Activated B cell treated with CpG ODN at 0.5 μM for 24 hours (primary cell): ENCODE results near the gene UBE2H. TPM values are rescaled to one million over a fixed set of nuclear protein-coding genes. Genes with fewer than 3 reads are reported as not detected.

Source experiments
- ATAC-seq: fragments of 200-7000 bp; cut with Tn5 transposase; one replicate; pipeline ENCODE4 v1.10.0; 2021; ENCODE audit warnings: low read depth, mild to moderate bottlenecking, moderate library complexity
- CTCF ChIA-PET: fragments of 350-600 bp; sonication (Branson Sonifier 250); formaldehyde crosslinking; loops from one replicate; lab custom pipeline; 2021; ENCODE audit warnings: antibody characterized with exemption; lab: Charles Lee
- POLR2A ChIA-PET: fragments of 350-600 bp; sonication (Branson Sonifier 250); formaldehyde crosslinking; loops from one replicate; lab custom pipeline; 2021; ENCODE audit warnings: antibody characterized with exemption; lab: Charles Lee
- DNase-seq: peaks from one replicate; pipeline ENCODE4 v3.0.0; 2022
- H3K27ac Mint-ChIP-seq: one replicate; pipeline ENCODE4 v1.8.0; 2020; ENCODE audit warnings: mixed read lengths
- H3K27me3 Mint-ChIP-seq: one replicate; pipeline ENCODE4 v1.8.0; 2021; ENCODE audit warnings: mixed read lengths
- H3K36me3 Mint-ChIP-seq: one replicate; pipeline ENCODE4 v1.8.0; 2021; ENCODE audit warnings: low read depth, mixed read lengths
- H3K4me1 Mint-ChIP-seq: one replicate; pipeline ENCODE4 v1.8.0; 2021; ENCODE audit warnings: mixed read lengths
- H3K4me3 Mint-ChIP-seq: one replicate; pipeline ENCODE4 v1.8.0; 2020; ENCODE audit warnings: mild to moderate bottlenecking, mixed read lengths
- H3K9me3 Mint-ChIP-seq: one replicate; pipeline ENCODE4 v1.8.0; 2020; ENCODE audit warnings: mixed read lengths
- intact Hi-C: fragments of 100-400 bp; cut with micrococcal nuclease; formaldehyde crosslinking; loops from one replicate; pipeline ENCODE4 v1.15.1; 2024
- total RNA-seq: library from RNA; stranded (reverse); gene quantifications from 2 replicates; pipeline ENCODE4 v1.2.3, GENCODE V29; 2022
- TF ChIP-seq, protein P1 (sequence below): fragments of 200-600 bp; IDR thresholded peaks from one replicate; pipeline ENCODE4 v1.8.0; 2022; ENCODE audit warnings: antibody characterized with exemption, mild to moderate bottlenecking

The UBE2H gene
- total RNA-seq, 1 donor from 2014 or later, result 32.6 TPM

- Mint-ChIP-seq H3K4me1 (peaks cover 26% of the 10 kb centered on the region), H3K36me3 (peaks cover 22% of the 10 kb centered on the region), H3K4me3 (no peak overlapping the region), H3K27me3 (no peaks in the 10 kb centered on the region), H3K9me3 (no peaks in the 10 kb centered on the region), H3K27ac (no peak overlapping the region)
- intact Hi-C loops, result no loop called here
- ATAC-seq (no peak), DNase-seq (no peak)
- POLR2A ChIA-PET, result interaction anchor here (0.6 kb wide), 2 partner anchors 656 to 1036 kb away, joined by 4 to 6 read pairs; partner anchors contain the start of gene SMO
- CTCF ChIA-PET, result interaction anchor here (1.1 to 1.6 kb wide), 2 partner anchors 14 to 165 kb away, joined by 4 to 6 read pairs; no protein-coding TSS in a partner anchor
- TF ChIP-seq, protein P1, sequence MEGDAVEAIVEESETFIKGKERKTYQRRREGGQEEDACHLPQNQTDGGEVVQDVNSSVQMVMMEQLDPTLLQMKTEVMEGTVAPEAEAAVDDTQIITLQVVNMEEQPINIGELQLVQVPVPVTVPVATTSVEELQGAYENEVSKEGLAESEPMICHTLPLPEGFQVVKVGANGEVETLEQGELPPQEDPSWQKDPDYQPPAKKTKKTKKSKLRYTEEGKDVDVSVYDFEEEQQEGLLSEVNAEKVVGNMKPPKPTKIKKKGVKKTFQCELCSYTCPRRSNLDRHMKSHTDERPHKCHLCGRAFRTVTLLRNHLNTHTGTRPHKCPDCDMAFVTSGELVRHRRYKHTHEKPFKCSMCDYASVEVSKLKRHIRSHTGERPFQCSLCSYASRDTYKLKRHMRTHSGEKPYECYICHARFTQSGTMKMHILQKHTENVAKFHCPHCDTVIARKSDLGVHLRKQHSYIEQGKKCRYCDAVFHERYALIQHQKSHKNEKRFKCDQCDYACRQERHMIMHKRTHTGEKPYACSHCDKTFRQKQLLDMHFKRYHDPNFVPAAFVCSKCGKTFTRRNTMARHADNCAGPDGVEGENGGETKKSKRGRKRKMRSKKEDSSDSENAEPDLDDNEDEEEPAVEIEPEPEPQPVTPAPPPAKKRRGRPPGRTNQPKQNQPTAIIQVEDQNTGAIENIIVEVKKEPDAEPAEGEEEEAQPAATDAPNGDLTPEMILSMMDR, result no peak
These were observed 108.6 kb downstream of the UBE2H start for GRCh38 chr7:129843978-129844840.

- Mint-ChIP-seq H3K4me3 (no peak overlapping the region), H3K4me1 (peaks cover 26% of the 10 kb centered on the region), H3K36me3 (peaks cover 29% of the 10 kb centered on the region), H3K27ac (no peak overlapping the region), H3K9me3 (no peaks in the 10 kb centered on the region), H3K27me3 (no peaks in the 10 kb centered on the region)
- intact Hi-C loops, result no loop called here
- ChIA-PET CTCF (interaction anchor here (1.1 to 1.6 kb wide), 2 partner anchors 13 to 166 kb away, joined by 4 to 6 read pairs; no protein-coding TSS in a partner anchor), POLR2A (interaction anchor here (0.6 kb wide), 3 partner anchors 431 to 1036 kb away, joined by 4 to 6 read pairs (median 5); partner anchors contain the start of gene SMO)
- TF ChIP-seq, protein P1, result no peak
- DNase-seq (no peak), ATAC-seq (no peak)
These were observed 109.3 kb downstream of the UBE2H start for GRCh38 chr7:129843365-129843898.

DNA sequence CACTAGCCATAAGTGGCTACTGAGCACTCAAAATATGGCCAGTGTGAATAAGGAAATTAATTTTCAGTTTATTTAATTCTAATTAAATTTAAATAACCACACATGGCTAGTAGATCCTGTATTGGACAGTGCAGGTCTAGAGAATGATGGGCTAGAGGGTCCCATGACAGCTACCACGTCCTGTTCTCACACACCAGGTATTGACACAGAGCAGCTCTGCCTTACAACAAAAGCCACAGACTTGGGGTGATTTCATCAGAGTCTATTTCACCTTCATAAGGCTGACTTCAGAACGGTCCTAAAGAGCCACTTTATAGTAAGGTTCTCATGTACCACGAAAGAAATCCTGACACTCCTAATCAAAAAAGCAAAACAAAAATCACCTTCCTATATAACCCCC, 111.3 kb downstream of the UBE2H start:
- intact Hi-C loops, result no loop called here
- TF ChIP-seq, protein P1, result no peak
- POLR2A ChIA-PET, result no interaction called here
- no peaks in the 10 kb centered on the region for H3K9me3 Mint-ChIP-seq
- ATAC-seq, result no peak
- no peak overlapping the region for H3K4me3 Mint-ChIP-seq
- peaks cover 32% of the 10 kb centered on the region for H3K36me3 Mint-ChIP-seq
- no peak for DNase-seq
- CTCF ChIA-PET, result interaction anchor here (0.8 to 1.3 kb wide), 2 partner anchors 13 to 169 kb away, joined by 3 read pairs; no protein-coding TSS in a partner anchor
- H3K4me1 Mint-ChIP-seq, result peaks cover 18% of the 10 kb centered on the region
- no peaks in the 10 kb centered on the region for H3K27me3 Mint-ChIP-seq
- no peak overlapping the region for H3K27ac Mint-ChIP-seq

- H3K4me3 Mint-ChIP-seq, result no peak overlapping the region
- TF ChIP-seq, protein P1, result no peak
- peaks cover 33% of the 10 kb centered on the region for H3K36me3 Mint-ChIP-seq
- intact Hi-C loops, result no loop called here
- peaks cover 13% of the 10 kb centered on the region for H3K4me1 Mint-ChIP-seq
- ChIA-PET POLR2A (no interaction called here), CTCF (interaction anchor here (0.7 to 1.3 kb wide), 3 partner anchors 9 to 170 kb away, joined by 3 read pairs; no protein-coding TSS in a partner anchor)
- H3K27ac Mint-ChIP-seq, result no peak overlapping the region
- DNase-seq (no peak), ATAC-seq (no peak)
- H3K27me3 Mint-ChIP-seq, result no peaks in the 10 kb centered on the region
- no peaks in the 10 kb centered on the region for H3K9me3 Mint-ChIP-seq
These were observed 112.0 kb downstream of the UBE2H start for GRCh38 chr7:129840757-129841156.

GRCh38 chr7:129836983-129837382, 115.8 kb downstream of the UBE2H start:
- Mint-ChIP-seq H3K4me3 (no peak overlapping the region), H3K27ac (peak overlapping the region; percentile 42), H3K36me3 (peaks cover 57% of the 10 kb centered on the region), H3K4me1 (no peaks in the 10 kb centered on the region), H3K9me3 (no peaks in the 10 kb centered on the region), H3K27me3 (no peaks in the 10 kb centered on the region)
- TF ChIP-seq, protein P1, result no peak
- ATAC-seq (no peak), DNase-seq (no peak)
- ChIA-PET CTCF (no interaction called here), POLR2A (no interaction called here)
- intact Hi-C loops, result no loop called here
